GM12874 (cell line): ENCODE results near the gene HELZ2.

Experiments used
- TF ChIP-seq, protein P1 (sequence below): IDR thresholded peaks from 2 replicates; pipeline ENCODE4 v1.5.1; 2011; ENCODE audit warnings: low read depth, mild to moderate bottlenecking, control low read depth, low read length, moderate library complexity; ENCODE audit not compliant: insufficient read depth

HELZ2 gene

DNA sequence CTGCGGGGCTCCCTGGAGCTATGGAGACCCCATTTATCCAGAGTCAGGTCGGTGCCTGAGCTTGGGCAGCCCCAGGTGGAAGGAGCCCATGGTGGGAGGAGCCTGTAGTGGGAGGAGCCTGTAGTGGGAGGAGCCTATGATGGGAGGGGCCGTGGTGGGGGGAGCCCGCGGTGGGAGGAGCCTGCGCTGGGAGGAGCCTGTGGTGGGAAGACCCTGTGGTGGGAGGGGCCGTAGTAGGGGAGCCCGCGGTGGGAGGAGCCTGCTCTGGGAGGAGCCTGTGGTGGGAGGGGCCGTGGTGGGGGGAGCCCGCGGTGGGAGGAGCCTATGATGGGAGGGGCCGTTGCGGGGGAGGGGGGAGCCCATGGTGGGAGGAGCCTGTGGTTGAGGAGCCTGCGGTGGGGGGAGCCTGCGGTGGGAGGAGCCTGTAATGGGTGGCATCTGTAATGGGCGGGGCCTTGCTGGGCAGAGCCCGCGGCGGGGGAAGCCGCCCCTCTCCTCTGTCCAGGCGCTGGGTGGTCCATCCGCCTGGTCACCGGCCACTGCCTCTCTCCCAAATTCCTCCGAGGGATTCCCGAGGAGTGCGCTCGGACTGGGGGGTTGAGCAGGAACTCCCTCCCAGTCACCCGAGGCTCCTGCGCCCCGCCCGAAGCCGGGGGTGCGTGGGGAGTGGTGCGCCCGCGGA is 20.6 kb downstream of the HELZ2 start:
- TF ChIP-seq, protein P1, sequence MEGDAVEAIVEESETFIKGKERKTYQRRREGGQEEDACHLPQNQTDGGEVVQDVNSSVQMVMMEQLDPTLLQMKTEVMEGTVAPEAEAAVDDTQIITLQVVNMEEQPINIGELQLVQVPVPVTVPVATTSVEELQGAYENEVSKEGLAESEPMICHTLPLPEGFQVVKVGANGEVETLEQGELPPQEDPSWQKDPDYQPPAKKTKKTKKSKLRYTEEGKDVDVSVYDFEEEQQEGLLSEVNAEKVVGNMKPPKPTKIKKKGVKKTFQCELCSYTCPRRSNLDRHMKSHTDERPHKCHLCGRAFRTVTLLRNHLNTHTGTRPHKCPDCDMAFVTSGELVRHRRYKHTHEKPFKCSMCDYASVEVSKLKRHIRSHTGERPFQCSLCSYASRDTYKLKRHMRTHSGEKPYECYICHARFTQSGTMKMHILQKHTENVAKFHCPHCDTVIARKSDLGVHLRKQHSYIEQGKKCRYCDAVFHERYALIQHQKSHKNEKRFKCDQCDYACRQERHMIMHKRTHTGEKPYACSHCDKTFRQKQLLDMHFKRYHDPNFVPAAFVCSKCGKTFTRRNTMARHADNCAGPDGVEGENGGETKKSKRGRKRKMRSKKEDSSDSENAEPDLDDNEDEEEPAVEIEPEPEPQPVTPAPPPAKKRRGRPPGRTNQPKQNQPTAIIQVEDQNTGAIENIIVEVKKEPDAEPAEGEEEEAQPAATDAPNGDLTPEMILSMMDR: no peak

DNA sequence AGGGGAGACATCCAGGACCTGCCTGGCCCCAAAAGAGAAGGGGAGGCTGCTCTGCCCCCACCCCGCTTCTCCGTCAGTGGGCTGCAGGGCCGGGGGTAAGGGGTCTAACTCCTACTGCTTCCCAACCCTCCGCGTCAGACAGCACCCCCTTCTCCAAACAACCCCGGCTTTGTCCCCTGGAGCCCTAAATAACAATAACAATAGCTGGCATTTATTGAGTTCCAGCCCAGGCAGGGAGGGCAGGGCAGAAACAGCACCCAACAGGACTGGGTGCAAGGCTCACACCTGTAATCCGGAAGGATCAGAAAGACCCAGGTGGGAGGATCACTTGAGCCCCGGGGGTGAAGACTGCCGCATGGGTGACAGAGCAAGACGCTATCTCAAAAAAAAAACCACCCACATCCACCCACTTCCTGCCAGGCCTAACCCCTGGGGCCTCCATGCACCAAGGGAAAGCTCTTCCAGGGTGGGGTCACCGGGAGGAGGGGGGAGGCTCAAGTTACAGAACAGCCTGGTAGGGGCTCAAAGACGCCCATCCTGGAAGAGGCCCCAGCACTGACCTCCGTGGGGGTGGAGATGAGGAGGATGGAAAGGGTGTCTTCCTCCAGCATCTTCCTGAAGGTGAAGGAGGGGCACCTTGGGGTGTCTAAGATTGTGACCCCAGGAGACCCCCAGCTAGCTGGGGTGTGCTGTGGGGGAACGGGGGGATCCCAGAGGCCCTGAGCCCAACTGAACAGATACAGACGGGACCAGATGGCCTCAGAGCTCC is 21.4 kb downstream of the HELZ2 start:
- TF ChIP-seq, protein P1: no peak

DNA sequence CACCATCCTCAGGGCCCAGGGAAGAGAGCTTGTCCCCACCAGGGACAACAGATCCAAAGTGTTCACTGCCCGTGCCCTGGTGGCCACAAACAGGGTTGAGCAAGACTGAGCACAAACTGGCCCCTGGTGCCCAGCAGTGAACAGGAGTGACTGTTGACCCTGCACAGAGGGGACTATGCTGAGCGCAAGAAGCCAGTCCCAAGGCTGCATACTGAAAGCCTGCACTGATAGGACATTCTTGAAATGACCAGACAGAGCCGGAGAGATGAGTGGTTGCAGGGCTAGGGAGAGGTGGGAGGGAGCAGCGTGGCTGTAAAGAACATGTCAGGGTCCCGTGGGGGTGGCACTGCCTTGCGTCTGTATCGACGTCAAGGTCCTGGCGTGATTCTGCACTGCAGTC is 23.0 kb downstream of the HELZ2 start:
- TF ChIP-seq, protein P1: no peak

DNA sequence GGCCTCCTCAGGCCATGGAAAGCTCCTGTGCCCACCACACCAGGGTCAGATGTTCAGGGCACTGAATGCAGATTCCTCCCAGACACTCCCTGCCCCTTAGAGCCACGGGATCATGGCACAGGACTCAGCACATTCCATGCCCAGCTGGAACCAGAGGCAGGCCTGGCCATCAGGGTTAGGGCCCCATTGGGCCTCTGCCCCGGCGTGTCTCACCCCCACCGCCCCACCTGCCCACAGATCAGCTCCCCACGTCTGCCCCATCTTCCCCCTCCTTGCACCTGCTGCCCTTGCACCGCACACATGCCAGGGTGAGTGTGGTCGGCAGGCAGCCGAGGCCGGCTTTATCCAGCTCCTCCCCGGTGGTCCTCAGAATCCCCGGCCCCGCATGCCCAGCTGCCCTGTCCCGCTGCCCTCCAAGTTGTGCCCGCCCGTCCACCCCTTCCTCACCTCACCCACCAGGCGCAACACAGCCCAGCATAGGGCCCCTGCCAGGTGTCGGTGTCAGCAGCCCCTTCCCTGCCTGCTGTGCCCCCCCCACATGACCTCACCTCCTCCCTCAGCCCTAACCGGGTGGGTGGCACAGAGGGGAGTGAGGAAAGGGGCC is 24.3 kb downstream of the HELZ2 start:
- TF ChIP-seq, protein P1: no peak

DNA sequence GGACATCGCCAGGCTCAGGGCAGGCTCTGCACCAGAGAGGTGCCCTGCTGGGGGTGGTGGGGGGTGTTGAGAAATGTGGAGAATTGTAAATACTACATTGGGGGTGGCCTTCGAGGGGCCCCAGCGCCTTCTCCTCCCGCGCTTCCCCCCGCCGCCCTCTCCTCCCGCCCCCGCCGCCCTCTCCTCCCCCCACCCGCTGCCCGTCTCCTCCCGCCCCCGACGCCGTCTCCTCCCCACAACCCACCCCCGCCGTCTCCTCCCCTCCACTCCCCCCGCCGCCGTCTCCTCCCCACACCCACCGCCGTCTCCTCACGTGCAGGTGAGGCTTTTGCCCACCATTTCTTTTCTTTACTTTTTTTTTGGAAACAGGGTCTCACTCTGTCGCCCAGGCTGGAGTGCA is 25.0 kb downstream of the HELZ2 start:
- TF ChIP-seq, protein P1: no peak

DNA sequence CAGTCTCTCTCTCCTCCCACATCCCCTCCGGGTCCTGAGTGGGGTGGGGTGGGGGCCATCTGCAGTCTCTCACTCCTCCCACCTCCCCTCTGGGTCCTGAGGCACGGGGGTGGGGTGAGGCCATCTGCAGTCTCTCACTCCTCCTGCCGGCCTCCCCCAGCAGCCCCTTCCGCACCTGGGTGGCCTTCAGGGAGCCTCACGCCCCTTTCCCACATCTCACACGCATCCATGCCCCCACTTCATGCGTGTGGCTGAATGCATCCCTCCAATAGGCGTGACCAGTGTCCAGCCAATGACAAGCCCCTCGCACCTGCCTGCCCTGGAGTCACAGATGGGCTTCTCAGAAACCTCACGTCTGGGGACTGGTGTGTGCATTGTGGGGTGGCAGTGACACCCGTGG is 25.5 kb downstream of the HELZ2 start:
- TF ChIP-seq, protein P1: no peak

DNA sequence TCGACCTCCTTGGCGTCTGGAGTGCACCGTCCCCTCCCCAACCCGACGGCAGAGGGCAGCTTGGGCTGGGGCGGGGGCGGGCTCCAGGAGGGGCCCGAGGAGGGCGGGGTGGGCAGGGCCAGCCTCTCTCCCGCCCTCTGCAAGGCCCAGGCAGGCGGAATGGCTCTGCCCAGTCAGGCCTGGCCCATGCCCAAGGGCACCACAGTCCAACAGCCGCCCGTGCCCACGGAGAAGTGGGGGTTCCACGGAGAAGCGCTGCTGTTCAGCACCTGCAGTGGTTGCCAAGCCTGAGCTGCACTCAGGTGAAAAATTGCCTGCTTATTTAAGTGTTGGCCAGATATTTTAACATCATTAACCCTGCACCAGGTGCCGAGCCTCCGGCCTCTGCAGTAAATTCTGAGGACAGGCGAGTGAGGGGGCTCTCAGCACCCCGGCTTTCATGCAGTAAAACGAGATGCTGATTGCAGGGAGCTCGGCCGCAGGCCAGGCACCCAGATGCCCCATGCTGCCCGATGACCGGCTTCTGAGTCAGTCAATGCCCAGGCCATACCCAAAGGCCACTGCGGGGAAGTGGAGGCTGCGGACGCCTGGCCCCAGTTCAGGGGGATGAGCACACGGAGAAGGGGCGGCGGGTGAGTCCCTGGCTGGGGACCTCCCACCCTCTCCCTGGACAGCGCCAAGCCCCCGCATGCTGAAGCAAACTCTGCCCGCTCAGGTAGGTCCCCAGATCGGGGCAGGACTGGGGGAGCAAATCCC is 26.1 kb downstream of the HELZ2 start, which contains the start of gene SRMS:
Gene SRMS, minus strand, starts transcription at position 25 of the 756 bp plus-strand sequence. CDS start 286 bp downstream, outside the sequence.
- TF ChIP-seq, protein P1: no peak
